AG04449 (cell line): ENCODE data around the gene DLK1.

Experiments
- CTCF ChIA-PET: fragments of 350-600 bp; formaldehyde crosslinking; extraction: SDS; loops from one replicate; lab custom pipeline; 2021; ENCODE audit warnings: antibody characterized with exemption; lab: Yijun Ruan, JAX
- POLR2A ChIA-PET: fragments of 400-600, 350-600 bp; formaldehyde crosslinking; extraction: SDS; loops from one replicate; lab custom pipeline; 2020; ENCODE audit warnings: antibody characterized with exemption, inconsistent platforms; lab: Yijun Ruan, JAX
- DNase-seq: peaks from one replicate; pipeline ENCODE4 v3.0.0-alpha.2; 2010; ENCODE audit warnings: low read depth, low spot score
- H3K4me3 ChIP-seq: 2 replicates; pipeline ENCODE4 v1.5.1; 2011; ENCODE audit warnings: low read depth, mild to moderate bottlenecking, control low read depth, low read length
- TF ChIP-seq, protein P1 (sequence below): IDR thresholded peaks from one replicate; pipeline ENCODE4 v1.5.1; 2011; ENCODE audit warnings: mild to moderate bottlenecking, moderate library complexity, low read length, control low read depth, inconsistent platforms; ENCODE audit not compliant: insufficient read depth; ENCODE audit errors: missing control alignments

The DLK1 gene

DNA sequence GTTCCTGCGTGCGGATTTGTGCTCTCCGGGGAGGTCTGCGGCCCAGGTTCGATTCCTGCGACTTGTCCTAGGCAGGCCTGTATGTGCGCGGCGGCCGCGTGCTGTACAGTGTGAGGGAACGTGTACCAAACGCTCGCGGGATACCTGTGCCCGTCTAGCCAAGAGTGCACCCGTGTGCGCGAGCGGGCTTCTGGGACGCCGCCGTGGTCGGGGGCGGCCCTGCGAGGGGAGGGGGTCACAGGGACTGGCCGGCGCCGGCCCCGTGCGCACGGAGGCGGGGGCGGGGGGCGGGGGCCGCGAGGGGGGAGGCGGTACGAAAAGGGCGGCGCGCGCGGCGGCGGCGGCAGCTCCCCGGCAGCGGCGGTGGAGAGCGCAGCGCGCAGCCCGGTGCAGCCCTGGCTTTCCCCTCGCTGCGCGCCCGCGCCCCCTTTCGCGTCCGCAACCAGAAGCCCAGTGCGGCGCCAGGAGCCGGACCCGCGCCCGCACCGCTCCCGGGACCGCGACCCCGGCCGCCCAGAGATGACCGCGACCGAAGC, at the start of gene DLK1:
DLK1 (plus strand) TSS at position 343 of the 536 bp plus-strand sequence; CDS start at position 520, 177 bp downstream.
- POLR2A ChIA-PET = no interaction called here
- TF ChIP-seq, protein P1, sequence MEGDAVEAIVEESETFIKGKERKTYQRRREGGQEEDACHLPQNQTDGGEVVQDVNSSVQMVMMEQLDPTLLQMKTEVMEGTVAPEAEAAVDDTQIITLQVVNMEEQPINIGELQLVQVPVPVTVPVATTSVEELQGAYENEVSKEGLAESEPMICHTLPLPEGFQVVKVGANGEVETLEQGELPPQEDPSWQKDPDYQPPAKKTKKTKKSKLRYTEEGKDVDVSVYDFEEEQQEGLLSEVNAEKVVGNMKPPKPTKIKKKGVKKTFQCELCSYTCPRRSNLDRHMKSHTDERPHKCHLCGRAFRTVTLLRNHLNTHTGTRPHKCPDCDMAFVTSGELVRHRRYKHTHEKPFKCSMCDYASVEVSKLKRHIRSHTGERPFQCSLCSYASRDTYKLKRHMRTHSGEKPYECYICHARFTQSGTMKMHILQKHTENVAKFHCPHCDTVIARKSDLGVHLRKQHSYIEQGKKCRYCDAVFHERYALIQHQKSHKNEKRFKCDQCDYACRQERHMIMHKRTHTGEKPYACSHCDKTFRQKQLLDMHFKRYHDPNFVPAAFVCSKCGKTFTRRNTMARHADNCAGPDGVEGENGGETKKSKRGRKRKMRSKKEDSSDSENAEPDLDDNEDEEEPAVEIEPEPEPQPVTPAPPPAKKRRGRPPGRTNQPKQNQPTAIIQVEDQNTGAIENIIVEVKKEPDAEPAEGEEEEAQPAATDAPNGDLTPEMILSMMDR = no peak
- no peak within 1 kb of the TSS for H3K4me3 ChIP-seq
- no peak for DNase-seq
- CTCF ChIA-PET = no interaction called here

DNA sequence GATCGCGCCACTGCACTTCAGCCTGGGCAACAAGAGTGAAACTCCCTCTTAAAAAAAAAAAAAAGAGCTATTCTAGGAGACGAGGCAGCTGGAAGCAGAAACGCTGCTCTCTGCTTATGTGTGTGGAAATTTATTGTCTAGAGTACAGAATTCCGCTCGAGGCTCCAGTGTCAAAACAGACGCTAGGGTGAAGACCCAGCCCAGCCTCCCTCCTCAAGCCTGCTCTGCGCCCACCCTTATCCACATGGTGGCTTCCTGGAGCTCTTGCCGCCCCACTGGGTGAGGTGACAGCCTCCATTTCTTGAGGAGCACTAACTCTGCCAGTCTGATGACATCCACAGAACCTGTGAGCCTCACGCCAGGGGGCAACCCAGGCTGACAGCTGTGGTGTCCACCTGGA, 49.5 kb upstream of the DLK1 start:
- ChIA-PET CTCF (interaction anchor here (1.3 to 10.3 kb wide), 6 partner anchors 10 to 292 kb away, joined by 3 to 121 read pairs (median 6); no protein-coding TSS in a partner anchor), POLR2A (no interaction called here)
- H3K4me3 ChIP-seq = no peak overlapping the region
- DNase-seq = no peak
- TF ChIP-seq, protein P1 = no peak

DNA sequence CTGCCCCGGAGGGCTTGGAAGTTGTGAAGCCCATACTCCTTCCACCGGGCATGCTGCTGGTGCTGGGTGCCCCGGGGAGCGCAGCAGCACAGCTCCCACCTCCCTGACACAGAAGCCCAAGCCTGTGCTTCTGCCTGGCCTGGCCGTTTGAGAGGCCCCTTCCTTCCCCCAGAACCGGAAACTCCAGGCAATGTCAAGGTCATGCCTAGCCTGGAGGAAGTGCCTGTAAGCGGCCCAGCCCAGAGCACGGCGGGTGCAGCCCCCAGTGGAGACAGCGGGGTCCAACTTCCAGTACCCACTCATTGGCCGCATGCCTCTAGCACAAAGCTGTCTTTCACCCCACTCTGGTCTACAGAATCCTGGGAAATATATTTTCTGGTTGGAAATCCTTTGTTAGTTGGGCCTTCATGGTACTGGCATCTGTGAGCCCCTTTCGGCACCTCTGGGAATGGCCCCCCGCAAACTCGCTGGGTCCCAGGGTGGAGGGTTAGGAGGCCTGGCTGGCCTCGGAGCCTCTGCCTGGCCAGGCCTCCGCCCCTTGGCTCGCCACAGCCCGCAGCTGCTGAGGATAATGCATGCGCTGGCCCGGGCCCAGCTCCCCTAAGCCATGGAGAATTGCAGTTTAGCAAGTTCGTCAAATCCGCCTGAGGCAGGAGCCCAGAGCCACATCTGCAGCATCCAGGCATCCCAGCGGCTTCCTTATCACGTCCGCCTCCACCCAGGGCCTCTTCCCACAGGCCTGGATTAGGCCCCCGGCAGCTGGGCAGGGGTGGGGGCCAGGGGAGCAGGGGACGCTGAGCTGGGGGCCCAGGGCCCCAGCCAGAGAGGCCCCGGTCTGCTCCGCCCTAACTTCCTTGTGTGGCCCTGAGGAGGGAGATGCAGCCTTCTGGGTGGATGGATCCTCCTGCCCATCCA, 48.9 kb upstream of the DLK1 start:
- no peak overlapping the region for H3K4me3 ChIP-seq
- POLR2A ChIA-PET = no interaction called here
- TF ChIP-seq, protein P1 = no peak
- DNase-seq = no peak
- CTCF ChIA-PET = interaction anchor here (1.3 to 10.3 kb wide), 5 partner anchors 13 to 294 kb away, joined by 3 to 121 read pairs (median 8); no protein-coding TSS in a partner anchor

DNA sequence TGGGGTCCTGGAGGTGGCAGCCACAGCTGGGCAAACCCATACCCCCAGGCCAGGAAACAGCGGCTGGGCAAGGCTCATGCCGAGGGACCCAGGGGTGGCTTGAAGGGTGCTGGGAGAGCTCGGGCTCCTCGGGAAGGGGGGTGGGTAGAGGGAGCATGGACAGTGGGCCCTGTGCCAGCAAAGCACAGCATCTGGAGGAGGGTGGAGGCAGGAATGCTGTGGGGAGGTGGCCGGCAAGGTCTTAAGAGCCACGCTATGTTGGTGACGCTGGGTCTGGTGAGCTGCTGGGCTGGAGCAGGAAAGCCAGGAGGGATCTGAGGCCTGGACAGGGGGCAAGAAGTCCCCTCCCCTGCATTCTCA, 48.2 kb upstream of the DLK1 start:
- ChIA-PET POLR2A (no interaction called here), CTCF (interaction anchor here (1.9 to 10.3 kb wide), 3 partner anchors 12 to 294 kb away, joined by 6 to 121 read pairs (median 14); no protein-coding TSS in a partner anchor)
- H3K4me3 ChIP-seq = no peak overlapping the region
- DNase-seq = no peak
- TF ChIP-seq, protein P1 = no peak

DNA sequence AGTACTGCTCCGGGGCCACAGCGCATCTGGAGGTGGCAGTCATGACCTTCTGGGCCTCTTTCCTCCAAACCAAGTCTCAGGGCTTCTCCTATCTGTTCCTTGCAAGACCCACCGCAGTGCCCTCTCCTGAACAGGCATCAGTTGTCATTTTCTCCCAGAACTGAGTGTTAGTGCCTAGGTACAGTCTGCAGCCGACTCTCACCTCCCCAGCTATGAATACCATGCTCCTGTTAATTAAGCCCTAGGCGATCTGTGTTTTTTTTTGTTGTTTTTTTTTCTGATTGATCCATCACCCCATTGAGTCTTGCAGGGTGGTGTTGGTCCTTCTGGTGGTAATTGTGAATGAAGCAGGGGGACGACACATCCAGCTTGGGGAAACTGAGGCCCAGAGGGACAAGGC, 47.5 kb upstream of the DLK1 start:
- CTCF ChIA-PET = interaction anchor here (0.6 to 10.3 kb wide), 5 partner anchors 10 to 295 kb away, joined by 4 to 121 read pairs (median 5); no protein-coding TSS in a partner anchor
- DNase-seq = no peak
- TF ChIP-seq, protein P1 = no peak
- H3K4me3 ChIP-seq = no peak overlapping the region
- POLR2A ChIA-PET = no interaction called here
